K562 (cell line): ENCODE measurements around the gene WDR54. TPM values are rescaled to one million over a fixed set of nuclear protein-coding genes. Genes with fewer than 3 reads are reported as not detected.
A peak's percentile ranks its signal among the peaks of the same experiment; 100 is the strongest.

Experiments used
- CAMTA2 ChIP-seq: fragments of 250-450 bp; sonication (Bioruptor Pico); conservative IDR thresholded peaks from 2 replicates; pipeline ENCODE4 v1.5.1; 2022
- CREB3L1 ChIP-seq: fragments of 450-650 bp; IDR thresholded peaks from 2 replicates; pipeline ENCODE4 v1.6.1; 2014; ENCODE audit warnings: low read depth, mild to moderate bottlenecking, moderate library complexity, borderline replicate concordance
- CTCF ChIP-seq, 3 experiments: IDR thresholded peaks in 2 of 3; conservative IDR thresholded peaks in 1 of 3; 2 replicates each; pipeline ENCODE4 v1.5.1; 2011 to 2012; ENCODE audit warnings: low read length in 3 of 3, mild to moderate bottlenecking in 3 of 3, control low read depth in 2 of 3, improper control_type of control experiment in 1 of 3, inconsistent platforms in 1 of 3, low read depth in 1 of 3, mixed read lengths in 1 of 3, moderate library complexity in 1 of 3; ENCODE audit not compliant: insufficient read depth in 2 of 3
- E2F3 ChIP-seq: fragments of 250-450 bp; sonication (Bioruptor Pico); IDR thresholded peaks from 2 replicates; pipeline ENCODE4 v1.4.0; 2020; ENCODE audit warnings: mild to moderate bottlenecking
- EP400 ChIP-seq: fragments of 450-650 bp; IDR thresholded peaks from 2 replicates; pipeline ENCODE4 v1.6.1; 2017; ENCODE audit warnings: antibody characterized with exemption, mild to moderate bottlenecking, moderate library complexity
- ESRRB ChIP-seq: fragments of 250-450 bp; sonication (Bioruptor Pico); IDR thresholded peaks from 2 replicates; pipeline ENCODE4 v1.5.0; 2020; ENCODE audit warnings: mild to moderate bottlenecking, moderate library complexity, borderline replicate concordance
- GABPB1 ChIP-seq: sonication (generic); formaldehyde crosslinking; IDR thresholded peaks from 2 replicates; pipeline ENCODE4 v1.8.0; 2022; ENCODE audit warnings: mild to moderate bottlenecking, missing genetic modification reagents
- HDAC6 ChIP-seq: IDR thresholded peaks from 2 replicates; pipeline ENCODE4 v1.6.1; 2012; ENCODE audit warnings: low read depth, mild to moderate bottlenecking, control low read depth, inconsistent platforms, low read length, moderate library complexity
- KLF13 ChIP-seq: fragments of 450-650 bp; IDR thresholded peaks from 2 replicates; pipeline ENCODE4 v1.6.1; 2016; ENCODE audit warnings: missing genetic modification characterization, low read depth, mild to moderate bottlenecking, missing compliant biosample characterization, moderate library complexity, borderline replicate concordance
- RBM22 ChIP-seq: fragments of 200-400 bp; formaldehyde crosslinking; IDR thresholded peaks from 2 replicates; pipeline ENCODE4 v1.6.1; 2018; ENCODE audit warnings: low read length, low read depth; ENCODE audit not compliant: poor library complexity, severe bottlenecking
- SIN3A ChIP-seq, 2 experiments: fragments of 150-350 bp in 1 of 2; IDR thresholded peaks; 2 replicates each; pipeline ENCODE4 v1.6.1; 2011 to 2016; ENCODE audit warnings: borderline replicate concordance in 2 of 2, low read depth in 2 of 2, low read length in 2 of 2, mild to moderate bottlenecking in 2 of 2, moderate library complexity in 2 of 2; ENCODE audit not compliant: control insufficient read depth in 1 of 2
- SNIP1 ChIP-seq: fragments of 450-650 bp; IDR thresholded peaks from 2 replicates; pipeline ENCODE4 v1.7.1; 2017; ENCODE audit warnings: low read depth, mild to moderate bottlenecking
- SRSF7 ChIP-seq: fragments of 200-400 bp; formaldehyde crosslinking; optimal IDR thresholded peaks from 2 replicates; pipeline ENCODE3; 2017; ENCODE audit warnings: mild to moderate bottlenecking, low read depth, low read length
- TSHZ1 ChIP-seq: fragments of 250-450 bp; sonication (Bioruptor Pico); IDR thresholded peaks from 2 replicates; pipeline ENCODE4 v1.4.0; 2020; ENCODE audit warnings: mild to moderate bottlenecking, moderate library complexity
- ZNF551 ChIP-seq: fragments of 250-450 bp; sonication (Bioruptor Pico); IDR thresholded peaks from 2 replicates; pipeline ENCODE4 v1.5.0; 2021; ENCODE audit warnings: mild to moderate bottlenecking, moderate library complexity
- ZNF639 ChIP-seq, 2 experiments: fragments of 200-800 bp in 1 of 2; sonication (Bioruptor generic) in 1 of 2; sonication (generic) in 1 of 2; formaldehyde crosslinking in 1 of 2; IDR thresholded peaks in 1 of 2; conservative IDR thresholded peaks in 1 of 2; 2 replicates each; pipeline versions ENCODE4 v1.5.0 to v1.6.1; 2016 to 2020; ENCODE audit warnings: missing compliant biosample characterization in 1 of 2, missing genetic modification characterization in 1 of 2, missing genetic modification reagents in 1 of 2
- polyA plus RNA-seq, 8 experiments: library from polyadenylated mRNA; depleted of rRNA in 4 of 8; stranded (reverse) in 5 of 8; unstranded in 3 of 8; fragments of >200 nt; fragmentation: Nextera tagmentation in 2 of 8; fragmentation: Illumina TruSeq in 1 of 8; extraction: Ambion mirVana in 2 of 8; extraction: Trizol in 1 of 8; gene quantifications; 2 replicates each; pipeline versions ENCODE4 v1.2.1 to v1.2.3, GENCODE V29; 2011 to 2014; ENCODE audit warnings: inconsistent platforms in 1 of 8, missing spikeins in 1 of 8
- total RNA-seq, 7 experiments: library from RNA; depleted of rRNA in 6 of 7; stranded (reverse); fragments of >200 nt in 6 of 7; fragmentation: Illumina TruSeq in 2 of 7; extraction: Trizol in 2 of 7; gene quantifications; 2 replicates each; pipeline versions ENCODE4 v1.2.1 to v1.2.3, GENCODE V29; 2011 to 2021; ENCODE audit warnings: low replicate concordance in 1 of 7

Gene WDR54
- total and polyA plus RNA-seq, 9 of the 15 experiments (the other 6 are each of a cell fraction or from before 2014, with no cell fraction given) = 5.2 to 15.2 (median 7.4) TPM

GRCh38 chr2:74391580-74392448, 29.7 kb upstream of the WDR54 start (continued):
- TF ChIP-seq HDAC6 (no peak), SNIP1 (no peak), KLF13 (tag) (peak; percentile 58; the same call in 1 of the 2 replicates), CREB3L1 (peak; percentile 53; the same call in 1 of the 2 replicates), ZNF551 (no peak), RBM22 (no peak), EP400 (peak; percentile 58), SIN3A (IDR thresholded peaks at IDR 0.05; ENCODE audit: borderline replicate concordance in 2 of 2, control insufficient read depth in 1 of 2, low read depth in 2 of 2, low read length in 2 of 2) (peak; percentile 41 to 55; a peak in 1 of 4 replicates), E2F3 (CRISPR knock-in tag) (no peak), ZNF639 (CRISPR knock-in tag; conservative IDR thresholded peaks at IDR 0.05 in 1 of 2, IDR thresholded peaks at IDR 0.05 in 1 of 2) (peak in 1 of 2 experiments; percentile 75; a peak in 1 of 4 replicates), ESRRB (CRISPR knock-in tag) (no peak), GABPB1 (peak; percentile 69; the same call in 1 of the 2 replicates), CAMTA2 (CRISPR knock-in tag) (no peak), SRSF7 (no peak), CTCF (IDR thresholded peaks at IDR 0.05 in 2 of 3, conservative IDR thresholded peaks at IDR 0.05 in 1 of 3; ENCODE audit: insufficient read depth in 2 of 3, low read depth in 1 of 3, low read length in 3 of 3) (peak; percentile 82 to 99 (median 99)), TSHZ1 (CRISPR knock-in tag) (no peak)
